ENCODE measurements around the gene CD28.
"Not testable (repeated sequence)": the region's sequence is repeated elsewhere in the genome, so short reads cannot be mapped to it uniquely, and the experiment has no call there.

CD28 gene

GRCh38 chr2:203780231-203780630 lies 73.8 kb downstream of the CD28 start:
- TF ChIP-seq CTCF (conservative IDR thresholded peaks at IDR 0.05; ENCODE audit: low read length) = no peak
- DNase-seq (ENCODE audit: low read depth) = no peak

GRCh38 chr2:203781151-203781550 lies 74.7 kb downstream of the CD28 start:
- no peak overlapping the region for H3K4me3 ChIP-seq (ENCODE audit: low read length)
- no peak for DNase-seq (ENCODE audit: low read depth)
- no peak for TF ChIP-seq CTCF (conservative IDR thresholded peaks at IDR 0.05; ENCODE audit: low read length)

More at GRCh38 chr2:203780231-203780630, 73.8 kb downstream of the CD28 start:
- H3K4me3 ChIP-seq (ENCODE audit: low read length) = no peak overlapping the region

- peak; percentile 95 for DNase-seq (ENCODE audit: low read depth)
- no peak overlapping the region for H3K4me3 ChIP-seq (ENCODE audit: low read length)
- TF ChIP-seq CTCF (conservative IDR thresholded peaks at IDR 0.05; ENCODE audit: low read length) = peak; percentile 92
These were observed 76.0 kb downstream of the CD28 start for GRCh38 chr2:203782262-203782976.

GRCh38 chr2:203783496-203784203 lies 77.2 kb downstream of the CD28 start:
- peak; percentile 96 for DNase-seq (ENCODE audit: low read depth)
- TF ChIP-seq CTCF (conservative IDR thresholded peaks at IDR 0.05; ENCODE audit: low read length) = no peak
- H3K4me3 ChIP-seq (ENCODE audit: low read length) = no peak overlapping the region

GRCh38 chr2:203784710-203785270 lies 78.4 kb downstream of the CD28 start:
- not testable (repeated sequence) for H3K4me3 ChIP-seq (ENCODE audit: low read length); DNase-seq (ENCODE audit: low read depth)

GRCh38 chr2:203785391-203786110 lies 79.1 kb downstream of the CD28 start:
- not testable (repeated sequence) for DNase-seq (ENCODE audit: low read depth); H3K4me3 ChIP-seq (ENCODE audit: low read length)

- no peak for TF ChIP-seq CTCF (conservative IDR thresholded peaks at IDR 0.05; ENCODE audit: low read length)
- H3K4me3 ChIP-seq (ENCODE audit: low read length) = no peak overlapping the region
- DNase-seq (ENCODE audit: low read depth) = peak; percentile 90
These were observed 80.3 kb downstream of the CD28 start for GRCh38 chr2:203786549-203787351.

All from AG10803 (cell line).